Kidney tubule cell (primary cell): ENCODE results near the gene NLN.
A peak's percentile ranks its signal among the peaks of the same experiment; 100 is the strongest.
"Not testable (repeated sequence)": the region's sequence is repeated elsewhere in the genome, so short reads cannot be mapped to it uniquely, and the experiment has no call there.

Experiments used
- DNase-seq: peaks from one replicate; pipeline ENCODE4 v3.0.0-alpha.2; 2018; ENCODE audit warnings: low spot score

Gene NLN

GRCh38 chr5:65721720-65722574, at the start of gene NLN, which contains the start of gene SGTB:
Gene NLN, plus strand, starts transcription at chr5:65722205. Its CDS starts 169 bp downstream, at chr5:65722374.
Gene SGTB, minus strand, starts transcription at chr5:65722109. Its CDS starts 1,302 bp downstream, at chr5:65720807.
- DNase-seq = peak; percentile 84

- DNase-seq = no peak
Measured at GRCh38 chr5:65672796-65673195, 49.2 kb upstream of the NLN start.

GRCh38 chr5:65674749-65675148, 47.3 kb upstream of the NLN start:
- no peak for DNase-seq

GRCh38 chr5:65676056-65676455, 45.9 kb upstream of the NLN start:
- not testable (repeated sequence) for DNase-seq

GRCh38 chr5:65682148-65682547, 39.9 kb upstream of the NLN start:
- no peak for DNase-seq

GRCh38 chr5:65693121-65693520, 28.9 kb upstream of the NLN start:
- DNase-seq = no peak

GRCh38 chr5:65695162-65695755, 26.7 kb upstream of the NLN start:
- DNase-seq = peak; percentile 7

GRCh38 chr5:65695896-65696295, 26.1 kb upstream of the NLN start:
- no peak for DNase-seq

- DNase-seq = no peak
Measured at GRCh38 chr5:65696892-65697291, 25.1 kb upstream of the NLN start.

GRCh38 chr5:65699338-65699737, 22.7 kb upstream of the NLN start:
- DNase-seq = no peak

- DNase-seq = no peak
Measured at GRCh38 chr5:65702036-65702435, 20.0 kb upstream of the NLN start.

GRCh38 chr5:65704621-65705239, 17.3 kb upstream of the NLN start:
- DNase-seq = no peak

GRCh38 chr5:65707663-65708062, 14.3 kb upstream of the NLN start:
- no peak for DNase-seq

- DNase-seq = no peak
Measured at GRCh38 chr5:65708145-65708544, 13.9 kb upstream of the NLN start.

- no peak for DNase-seq
Measured at GRCh38 chr5:65718576-65719310, 3.3 kb upstream of the NLN start.

- peak; percentile 69 for DNase-seq
Measured at GRCh38 chr5:65721050-65721719, 820 bp upstream of the NLN start.

- DNase-seq = peak; percentile 65
Measured at GRCh38 chr5:65722575-65723403, 784 bp downstream of the NLN start.

- no peak for DNase-seq
Measured at GRCh38 chr5:65727491-65728156, 5.6 kb downstream of the NLN start.

GRCh38 chr5:65728218-65728617, 6.2 kb downstream of the NLN start:
- no peak for DNase-seq

GRCh38 chr5:65730910-65731309, 8.9 kb downstream of the NLN start:
- DNase-seq = no peak
